Mucosa of descending colon (tissue), 3 donors: ENCODE measurements around the gene ARHGEF1. TPM values are rescaled to one million over a fixed set of nuclear protein-coding genes. Genes with fewer than 3 reads are reported as not detected.

Experiments used
- ATAC-seq: fragments of 200-7000 bp; cut with Tn5 transposase; one replicate; pipeline ENCODE4 v1.9.1; 2020; ENCODE audit warnings: mild to moderate bottlenecking, moderate library complexity
- DNase-seq, 3 donors: peaks; one replicate each; pipeline ENCODE4 v3.0.0-alpha.2; 2020
- H3K36me3 ChIP-seq: fragments of 200-600 bp; one replicate; pipeline ENCODE4 v1.8.0; 2021; ENCODE audit warnings: low read depth, mild to moderate bottlenecking
- H3K4me1 ChIP-seq: fragments of 200-600 bp; one replicate; pipeline ENCODE4 v1.8.0; 2021; ENCODE audit warnings: low read depth, mild to moderate bottlenecking
- H3K4me3 ChIP-seq: fragments of 200-600 bp; one replicate; pipeline ENCODE4 v1.8.0; 2021; ENCODE audit warnings: mild to moderate bottlenecking
- H3K9me3 ChIP-seq: fragments of 200-600 bp; one replicate; pipeline ENCODE4 v1.8.0; 2021; ENCODE audit warnings: mild to moderate bottlenecking
- CTCF ChIP-seq: fragments of 200-600 bp; IDR thresholded peaks from one replicate; pipeline ENCODE4 v1.8.0; 2022; ENCODE audit warnings: antibody characterized with exemption, mild to moderate bottlenecking
- intact Hi-C, 2 donors: fragments of 100-400 bp; cut with DNase I in 1 of 2; cut with micrococcal nuclease in 1 of 2; formaldehyde crosslinking; loops; one replicate each; pipeline versions ENCODE4 v1.11.0 to v1.11.1; 2022; cut with DNase I, micrococcal nuclease
- total RNA-seq, 3 donors: library from RNA; stranded (reverse); fragmentation: NEBNext Ultra II Directional in 2 of 3; extraction: Animal tissue kit (Norgen Biotek cat#: 25700) in 2 of 3; gene quantifications; one replicate each; pipeline versions ENCODE4 v1.2.1 to v1.2.4, GENCODE V29; 2021 to 2023
- donor health status: DM: no; HTN: no; CAD: no; lungs with moderate emphysema.
- donor health status: DM: no; HTN: no; CAD: no.
- donor health status: DM: no; HTN: yes; CAD: no.

ARHGEF1 gene
- total RNA-seq, 3 donors from 2014 or later = 84.9 to 125 (median 92.3) TPM

- no peak for TF ChIP-seq CTCF
- ATAC-seq (no peak), DNase-seq (no peak)
- H3K4me3 ChIP-seq = no peak within 1 kb of the TSS
- H3K36me3 ChIP-seq = no peaks in the 10 kb centered on the region
- H3K9me3 ChIP-seq = no peaks in the 10 kb centered on the region
- intact Hi-C loops = no loop called here
- no peaks in the 10 kb centered on the region for H3K4me1 ChIP-seq
These were observed 38.4 kb upstream of the ARHGEF1 start, which contains the start of gene LYPD4 for GRCh38 chr19:41844601-41845000. LYPD4 (minus strand) TSS chr19:41844683; CDS start chr19:41839285, 5,398 bp downstream.

GRCh38 chr19:41845001-41845050 lies 38.2 kb upstream of the ARHGEF1 start, which contains the start of gene DMRTC2:
DMRTC2 (plus strand) TSS chr19:41845042; CDS start chr19:41847429, 2,387 bp downstream.
- H3K4me3 ChIP-seq = no peak within 1 kb of the TSS
- no peak for DNase-seq
- TF ChIP-seq CTCF = no peak
- intact Hi-C loops = no loop called here
- ATAC-seq = no peak
- no peaks in the 10 kb centered on the region for H3K4me1 ChIP-seq
- no peaks in the 10 kb centered on the region for H3K36me3 ChIP-seq
- H3K9me3 ChIP-seq = no peaks in the 10 kb centered on the region

- H3K9me3 ChIP-seq = no peaks in the 10 kb centered on the region
- intact Hi-C loops = no loop called here
- no peak for ATAC-seq
- no peaks in the 10 kb centered on the region for H3K4me1 ChIP-seq
- no peak for DNase-seq
- H3K36me3 ChIP-seq = no peaks in the 10 kb centered on the region
- TF ChIP-seq CTCF = no peak
- H3K4me3 ChIP-seq = no peak overlapping the region
These were observed 37.9 kb upstream of the ARHGEF1 start for GRCh38 chr19:41845051-41845590.

- no peaks in the 10 kb centered on the region for H3K9me3 ChIP-seq
- ATAC-seq = no peak
- no peak for DNase-seq
- no peak for TF ChIP-seq CTCF
- H3K36me3 ChIP-seq = no peaks in the 10 kb centered on the region
- H3K4me1 ChIP-seq = no peaks in the 10 kb centered on the region
- H3K4me3 ChIP-seq = no peak overlapping the region
- intact Hi-C loops = no loop called here
These were observed 35.5 kb upstream of the ARHGEF1 start for GRCh38 chr19:41847351-41848105.

GRCh38 chr19:41848666-41849065 lies 34.3 kb upstream of the ARHGEF1 start:
- Histone ChIP-seq H3K4me3 (no peak overlapping the region), H3K36me3 (no peaks in the 10 kb centered on the region), H3K4me1 (no peaks in the 10 kb centered on the region), H3K9me3 (no peaks in the 10 kb centered on the region)
- no peak for TF ChIP-seq CTCF
- no peak for ATAC-seq
- DNase-seq = no peak
- intact Hi-C loops = no loop called here

GRCh38 chr19:41849067-41849466 lies 33.9 kb upstream of the ARHGEF1 start:
- ATAC-seq = no peak
- Histone ChIP-seq H3K9me3 (no peaks in the 10 kb centered on the region), H3K4me3 (no peak overlapping the region), H3K36me3 (no peaks in the 10 kb centered on the region), H3K4me1 (no peaks in the 10 kb centered on the region)
- intact Hi-C loops = no loop called here
- no peak for DNase-seq
- TF ChIP-seq CTCF = no peak
